Astrocyte (in vitro differentiated cells and primary cell): Measurements from ENCODE around the gene MOV10. TPM values are rescaled to one million over a fixed set of nuclear protein-coding genes. Genes with fewer than 3 reads are reported as not detected.

Experiments used
- DNase-seq: peaks from one replicate; pipeline ENCODE4 v3.0.0-alpha.2; 2010; ENCODE audit warnings: low read depth
- FAIRE-seq: peaks from 2 replicates; lab custom pipeline; 2011; peaks lifted over from hg19 to GRCh38; lab: Jason Lieb, UNC
- H2AFZ ChIP-seq: 2 replicates; pipeline ENCODE4 v1.6.0; 2012; ENCODE audit warnings: low read depth, low read length, inconsistent platforms
- H3K27ac ChIP-seq: 2 replicates; pipeline ENCODE4 v1.5.1; 2011; ENCODE audit warnings: low read depth, low read length, inconsistent platforms
- H3K27me3 ChIP-seq: 2 replicates; pipeline ENCODE4 v1.6.0; 2011; ENCODE audit warnings: low read length, inconsistent platforms; ENCODE audit not compliant: insufficient read depth
- H3K36me3 ChIP-seq: 2 replicates; pipeline ENCODE4 v1.5.1; 2011; ENCODE audit warnings: low read length, inconsistent platforms; ENCODE audit not compliant: insufficient read depth
- H3K4me1 ChIP-seq: 2 replicates; pipeline ENCODE4 v1.5.1; 2011; ENCODE audit warnings: low read length, inconsistent platforms; ENCODE audit not compliant: insufficient read depth
- H3K4me2 ChIP-seq: 2 replicates; pipeline ENCODE4 v1.6.0; 2012; ENCODE audit warnings: low read length, inconsistent platforms
- H3K4me3 ChIP-seq: 2 replicates; pipeline ENCODE4 v1.5.1; 2011; ENCODE audit warnings: low read depth, mild to moderate bottlenecking, low read length, inconsistent platforms; ENCODE audit not compliant: insufficient read depth
- H3K79me2 ChIP-seq: 2 replicates; pipeline ENCODE4 v1.6.0; 2012; ENCODE audit warnings: mild to moderate bottlenecking, low read length, inconsistent platforms; ENCODE audit not compliant: insufficient read depth
- H3K9ac ChIP-seq: 2 replicates; pipeline ENCODE4 v1.6.0; 2012; ENCODE audit warnings: mild to moderate bottlenecking, low read length, inconsistent platforms
- H3K9me3 ChIP-seq: 2 replicates; pipeline ENCODE4 v1.5.1; 2012; ENCODE audit warnings: low read depth, mild to moderate bottlenecking, low read length, inconsistent platforms; ENCODE audit not compliant: insufficient read depth
- H4K20me1 ChIP-seq: 2 replicates; pipeline ENCODE4 v1.6.0; 2012; ENCODE audit warnings: low read length, inconsistent platforms; ENCODE audit not compliant: insufficient read depth
- H3K27ac Mint-ChIP-seq: one replicate; pipeline ENCODE4 v1.8.0; 2021; ENCODE audit warnings: mild to moderate bottlenecking, mixed read lengths; ENCODE audit not compliant: unreplicated experiment
- H3K27me3 Mint-ChIP-seq: one replicate; pipeline ENCODE4 v1.8.0; 2021; ENCODE audit warnings: low read depth, mixed read lengths; ENCODE audit not compliant: unreplicated experiment
- H3K36me3 Mint-ChIP-seq: one replicate; pipeline ENCODE4 v1.8.0; 2021; ENCODE audit warnings: low read depth, mixed read lengths; ENCODE audit not compliant: unreplicated experiment
- H3K4me1 Mint-ChIP-seq: one replicate; pipeline ENCODE4 v1.8.0; 2021; ENCODE audit warnings: low read depth, mixed read lengths; ENCODE audit not compliant: unreplicated experiment
- H3K4me3 Mint-ChIP-seq: one replicate; pipeline ENCODE4 v1.8.0; 2021; ENCODE audit warnings: mild to moderate bottlenecking, moderate library complexity, mixed read lengths; ENCODE audit not compliant: unreplicated experiment
- H3K9me3 Mint-ChIP-seq: one replicate; pipeline ENCODE4 v1.8.0; 2021; ENCODE audit warnings: mild to moderate bottlenecking, mixed read lengths; ENCODE audit not compliant: unreplicated experiment
- CTCF ChIP-seq: IDR thresholded peaks from 2 replicates; pipeline ENCODE4 v1.5.1; 2011; ENCODE audit warnings: low read depth, mild to moderate bottlenecking, inconsistent platforms, low read length, moderate library complexity; ENCODE audit not compliant: insufficient read depth
- EZH2 ChIP-seq: IDR thresholded peaks from 2 replicates; pipeline ENCODE4 v1.6.1; 2012; ENCODE audit warnings: mild to moderate bottlenecking, low read length, inconsistent platforms; ENCODE audit not compliant: insufficient read depth
- total RNA-seq: library from RNA; stranded (reverse); gene quantifications from 2 replicates; pipeline ENCODE4 v1.2.1, GENCODE V29; 2021

Gene MOV10
- total RNA-seq, 1 donor from 2014 or later: 121 TPM

GRCh38 chr1:112677501-112677900, 3.0 kb downstream of the MOV10 start:
- Histone ChIP-seq H3K79me2 (peaks cover 57% of the 10 kb centered on the region), H3K4me3 (no peak overlapping the region), H3K27me3 (no peaks in the 10 kb centered on the region), H3K9me3 (no peaks in the 10 kb centered on the region), H3K9ac (no peak overlapping the region), H3K4me2 (no peak overlapping the region), H3K4me1 (peaks cover 19% of the 10 kb centered on the region), H4K20me1 (peaks cover 35% of the 10 kb centered on the region), H3K36me3 (no peaks in the 10 kb centered on the region), H2AFZ (no peak overlapping the region), H3K27ac (no peak overlapping the region)
- FAIRE-seq (no peak), DNase-seq (no peak)
- Mint-ChIP-seq H3K9me3 (no peaks in the 10 kb centered on the region), H3K4me1 (peaks cover 25% of the 10 kb centered on the region), H3K27ac (no peak overlapping the region), H3K4me3 (no peak overlapping the region), H3K36me3 (peaks cover 7% of the 10 kb centered on the region), H3K27me3 (no peaks in the 10 kb centered on the region)
- TF ChIP-seq CTCF (no peak), EZH2 (no peak)

GRCh38 chr1:112678605-112679004, 4.1 kb downstream of the MOV10 start:
- H3K36me3 Mint-ChIP-seq: peaks cover 10% of the 10 kb centered on the region
- peak overlapping the region; percentile 20 for H3K27ac Mint-ChIP-seq
- H3K27me3 Mint-ChIP-seq: no peaks in the 10 kb centered on the region
- Histone ChIP-seq H3K27me3 (no peaks in the 10 kb centered on the region), H3K36me3 (no peaks in the 10 kb centered on the region), H3K79me2 (peaks cover 58% of the 10 kb centered on the region), H3K4me3 (no peak overlapping the region), H3K9me3 (no peaks in the 10 kb centered on the region), H3K4me1 (peaks cover 15% of the 10 kb centered on the region), H2AFZ (no peak overlapping the region), H3K27ac (no peak overlapping the region), H3K9ac (no peak overlapping the region), H3K4me2 (no peak overlapping the region), H4K20me1 (peaks cover 36% of the 10 kb centered on the region)
- H3K9me3 Mint-ChIP-seq: no peaks in the 10 kb centered on the region
- H3K4me1 Mint-ChIP-seq: peaks cover 22% of the 10 kb centered on the region
- peak overlapping the region; percentile 73 for H3K4me3 Mint-ChIP-seq
- TF ChIP-seq CTCF (no peak), EZH2 (no peak)
- DNase-seq (no peak), FAIRE-seq (no peak)

- Mint-ChIP-seq H3K36me3 (peaks cover 23% of the 10 kb centered on the region), H3K9me3 (no peaks in the 10 kb centered on the region), H3K4me1 (peaks cover 22% of the 10 kb centered on the region), H3K27ac (no peak overlapping the region), H3K4me3 (no peak overlapping the region), H3K27me3 (no peaks in the 10 kb centered on the region)
- no peak for TF ChIP-seq CTCF
- TF ChIP-seq EZH2: no peak
- Histone ChIP-seq H3K4me1 (no peaks in the 10 kb centered on the region), H3K4me2 (no peak overlapping the region), H3K27ac (no peak overlapping the region), H3K9ac (no peak overlapping the region), H4K20me1 (peaks cover 40% of the 10 kb centered on the region), H3K9me3 (no peaks in the 10 kb centered on the region), H3K4me3 (no peak overlapping the region), H3K79me2 (peaks cover 24% of the 10 kb centered on the region), H2AFZ (no peak overlapping the region), H3K27me3 (no peaks in the 10 kb centered on the region), H3K36me3 (peaks cover 7% of the 10 kb centered on the region)
- DNase-seq (no peak), FAIRE-seq (no peak)
Measured at GRCh38 chr1:112685913-112686312, 11.5 kb downstream of the MOV10 start.
